SH-SY5Y (cell line): ENCODE data around the gene DEDD2.

Experiments
- GATA2 ChIP-seq: IDR thresholded peaks from 2 replicates; pipeline ENCODE4 v1.6.1; 2011; ENCODE audit warnings: mild to moderate bottlenecking, low read depth, low read length
- GATA3 ChIP-seq: IDR thresholded peaks from 2 replicates; pipeline ENCODE4 v1.6.1; 2011; ENCODE audit warnings: low read depth, mild to moderate bottlenecking, low read length, moderate library complexity

Gene DEDD2

DNA sequence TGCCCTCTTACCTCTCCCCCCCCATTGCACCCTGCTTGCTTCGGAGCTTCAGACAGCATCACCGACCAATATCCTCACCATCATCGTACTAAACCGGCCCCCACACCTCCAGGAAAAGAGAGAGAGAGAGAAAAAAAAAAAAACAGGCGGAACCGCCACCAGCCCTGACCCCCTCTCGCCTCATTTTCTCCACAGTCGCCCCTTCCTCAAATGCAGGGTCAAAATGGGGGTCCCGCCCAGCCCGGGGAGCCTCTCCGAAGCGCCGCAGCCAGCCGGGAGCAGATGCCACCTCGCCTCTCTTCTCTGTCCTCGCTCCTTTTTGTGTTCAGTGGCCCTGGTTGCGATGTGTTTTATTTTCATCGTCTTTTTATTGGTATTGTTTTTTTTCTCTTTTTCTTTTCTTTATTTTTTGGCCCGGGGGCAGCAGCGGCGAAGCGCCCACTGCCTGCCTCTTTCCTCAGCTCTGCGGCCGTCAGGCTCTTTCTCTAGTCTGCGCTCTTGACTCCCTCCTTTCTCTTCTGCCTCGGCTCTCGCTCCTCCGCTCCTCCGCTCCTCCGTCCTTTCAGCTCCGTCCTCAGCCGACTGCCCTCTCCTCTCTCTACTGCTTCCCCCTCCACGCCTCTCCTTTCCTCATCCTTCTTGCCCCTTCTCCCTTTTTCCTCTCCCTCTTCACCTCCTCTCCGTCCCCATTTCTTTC, 41.4 kb downstream of the DEDD2 start:
- no peak for TF ChIP-seq GATA3
- TF ChIP-seq GATA2 = no peak

- TF ChIP-seq GATA3 = no peak
- no peak for TF ChIP-seq GATA2
Measured at GRCh38 chr19:42174958-42175734, 42.3 kb downstream of the DEDD2 start.

DNA sequence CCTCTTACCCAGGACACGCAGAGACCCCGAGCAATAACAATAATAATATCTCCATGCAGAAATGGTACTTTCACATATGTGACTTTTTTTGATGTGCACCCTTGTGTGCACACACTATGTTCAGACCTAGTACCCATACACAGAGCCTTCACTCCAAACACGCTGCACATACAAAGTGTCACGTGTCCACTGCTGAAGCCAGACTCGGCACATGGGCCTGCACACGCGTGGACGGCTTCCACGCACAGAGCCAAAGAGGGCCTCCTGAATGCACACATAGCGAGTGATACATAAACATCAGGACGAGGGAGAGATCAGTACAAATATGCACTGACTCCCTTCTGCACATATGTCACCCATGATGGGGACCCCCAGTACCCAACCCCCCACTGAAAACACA, 43.3 kb downstream of the DEDD2 start:
- TF ChIP-seq GATA2 = no peak
- no peak for TF ChIP-seq GATA3

GRCh38 chr19:42173695-42174094, 43.8 kb downstream of the DEDD2 start:
- TF ChIP-seq GATA2 = no peak

- no peak for TF ChIP-seq GATA2
Measured at GRCh38 chr19:42172261-42172660, 45.2 kb downstream of the DEDD2 start.

- no peak for TF ChIP-seq GATA2
- TF ChIP-seq GATA3 = no peak
Measured at GRCh38 chr19:42170715-42171114, 46.8 kb downstream of the DEDD2 start.

- TF ChIP-seq GATA3 = no peak
- no peak for TF ChIP-seq GATA2
Measured at GRCh38 chr19:42169486-42170413, 47.7 kb downstream of the DEDD2 start.

- TF ChIP-seq GATA3 (no peak), GATA2 (no peak)
Measured at GRCh38 chr19:42168206-42168605, 49.3 kb downstream of the DEDD2 start.

- TF ChIP-seq GATA2 = no peak
- TF ChIP-seq GATA3 = no peak
Measured at GRCh38 chr19:42166316-42166715, 51.2 kb downstream of the DEDD2 start.

DNA sequence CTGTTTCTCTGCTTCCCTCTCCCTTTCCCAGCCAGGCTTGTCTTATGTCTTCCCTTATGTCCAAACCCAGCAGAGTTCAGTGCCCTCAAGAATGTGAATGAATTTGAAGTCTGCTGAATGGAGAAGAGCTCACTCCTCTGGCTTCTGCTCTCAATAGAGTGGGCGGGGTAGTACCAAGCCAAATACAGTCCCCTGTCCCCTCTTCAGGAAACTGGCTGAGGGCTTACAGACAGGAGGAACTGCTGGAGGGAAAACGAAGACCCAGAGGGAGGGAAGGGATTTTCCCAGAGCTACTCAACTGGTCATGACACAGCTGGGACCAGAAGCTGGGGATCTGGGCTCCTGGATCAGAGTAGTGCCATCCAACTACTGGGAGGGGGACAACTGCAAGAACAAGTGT, 52.3 kb downstream of the DEDD2 start:
- no peak for TF ChIP-seq GATA3
- TF ChIP-seq GATA2 = no peak

DNA sequence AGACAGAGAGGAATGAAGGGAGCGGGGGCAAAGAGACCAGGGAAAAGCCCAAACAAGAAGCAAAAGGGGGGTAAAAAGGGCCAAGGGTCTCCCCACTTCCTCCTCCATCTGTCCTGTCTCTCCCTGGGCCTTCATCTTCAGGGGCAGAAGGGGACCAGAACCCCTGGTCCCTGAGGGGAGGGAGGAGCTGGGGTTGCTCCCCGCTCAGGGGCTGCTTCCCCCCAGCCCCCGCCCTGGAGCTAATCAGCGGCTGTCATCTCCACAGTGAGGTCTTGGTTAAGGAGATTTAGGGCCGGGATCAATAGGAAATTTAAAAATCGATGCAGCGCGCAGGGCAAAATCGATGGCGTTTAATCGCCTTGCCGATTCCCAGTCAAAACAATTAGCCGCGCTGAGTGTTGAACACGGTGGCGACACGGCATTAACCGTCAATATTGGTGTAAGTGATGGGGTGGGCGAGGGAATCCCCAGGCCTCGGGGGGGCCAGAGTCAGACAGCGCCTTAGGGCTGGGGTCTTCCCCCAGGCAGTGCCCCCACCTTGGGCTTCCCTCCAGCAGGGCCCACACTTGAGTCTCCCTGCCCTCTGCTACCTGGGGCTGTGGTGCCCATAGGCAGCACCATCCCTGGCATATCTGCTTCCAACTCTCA, 55.7 kb downstream of the DEDD2 start:
- TF ChIP-seq GATA3 (no peak), GATA2 (no peak)

DNA sequence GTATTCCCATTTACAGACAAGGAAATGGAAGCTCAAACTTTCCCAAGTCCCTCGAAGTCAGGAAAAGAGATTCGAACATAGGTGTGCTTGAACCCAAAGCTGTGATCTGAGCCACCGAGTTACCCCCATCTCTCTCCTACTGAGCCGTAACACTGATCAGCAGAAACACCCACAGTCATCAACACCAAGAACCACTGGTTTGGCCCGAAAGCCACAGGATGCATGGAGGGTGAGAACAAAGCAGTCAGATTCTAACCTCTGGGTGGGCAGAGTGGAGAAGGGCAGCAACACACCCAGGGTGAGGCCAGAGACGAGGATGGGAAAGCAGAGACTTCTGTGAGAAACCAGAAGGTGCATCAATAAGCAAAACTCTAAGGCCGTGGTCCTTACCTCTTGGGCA, 57.5 kb downstream of the DEDD2 start:
- no peak for TF ChIP-seq GATA2
- TF ChIP-seq GATA3 = no peak

- no peak for TF ChIP-seq GATA3
- no peak for TF ChIP-seq GATA2
Measured at GRCh38 chr19:42158926-42159325, 58.6 kb downstream of the DEDD2 start.

DNA sequence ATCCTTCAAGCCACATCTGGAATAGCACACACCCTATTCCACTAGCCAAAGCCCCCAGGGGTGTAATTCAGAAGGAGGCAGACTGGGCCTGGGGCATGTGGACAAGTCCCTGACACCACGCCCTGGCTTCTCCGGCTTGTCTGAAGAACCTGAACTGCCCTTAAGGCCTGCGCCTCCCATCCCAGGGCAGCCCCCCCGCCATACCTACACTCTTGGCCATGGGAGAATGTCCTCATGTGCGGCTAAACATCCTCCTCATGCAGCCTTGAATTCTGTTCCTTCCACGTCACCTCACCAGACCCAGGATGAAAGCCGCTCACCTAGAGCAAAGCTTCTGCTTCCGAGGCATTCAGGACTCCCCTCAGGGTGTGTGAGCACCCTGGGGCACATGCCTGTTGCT, 60.9 kb downstream of the DEDD2 start:
- TF ChIP-seq GATA3 = no peak
- TF ChIP-seq GATA2 = no peak
